GM23338 (cell line): ENCODE measurements around the gene ARHGEF1. TPM values are rescaled to one million over a fixed set of nuclear protein-coding genes. Genes with fewer than 3 reads are reported as not detected.
A peak's percentile ranks its signal among the peaks of the same experiment; 100 is the strongest.

Source experiments
- ATAC-seq: fragments of 200-7000 bp; cut with Tn5 transposase; 3 replicates; pipeline ENCODE4 v1.9.1; 2020
- DNase-seq: peaks from one replicate; pipeline ENCODE4 v3.0.0-alpha.2; 2015; ENCODE audit warnings: low spot score
- H2AFZ ChIP-seq: fragments of 200-600 bp; sonication (generic); 2 replicates; pipeline ENCODE4 v1.8.0; 2016; ENCODE audit warnings: antibody characterized with exemption, mild to moderate bottlenecking, moderate library complexity
- H3F3A ChIP-seq: fragments of 200-600 bp; sonication (generic); replicated peaks from 2 replicates; pipeline ENCODE4 v1.8.0; 2017; ENCODE audit warnings: antibody characterized with exemption, mixed run types, low read depth
- H3K27ac ChIP-seq: fragments of 200-600 bp; sonication (generic); 2 replicates; pipeline ENCODE4 v1.6.1; 2016; ENCODE audit warnings: low read depth
- H3K27me3 ChIP-seq: fragments of 200-600 bp; sonication (generic); 2 replicates; pipeline ENCODE4 v1.8.0; 2016; ENCODE audit warnings: mild to moderate bottlenecking, mixed run types, moderate library complexity; ENCODE audit not compliant: insufficient read depth
- H3K36me3 ChIP-seq: fragments of 200-600 bp; sonication (generic); 2 replicates; pipeline ENCODE4 v1.8.0; 2016; ENCODE audit warnings: mild to moderate bottlenecking; ENCODE audit not compliant: insufficient read depth
- H3K4me1 ChIP-seq: fragments of 200-600 bp; sonication (generic); 2 replicates; pipeline ENCODE4 v1.8.0; 2016; ENCODE audit warnings: mild to moderate bottlenecking, moderate library complexity; ENCODE audit not compliant: insufficient read depth
- H3K4me2 ChIP-seq: fragments of 200-600 bp; sonication (generic); 2 replicates; pipeline ENCODE4 v1.7.1; 2017; ENCODE audit warnings: mixed run types
- H3K4me3 ChIP-seq: fragments of 200-600 bp; sonication (generic); 2 replicates; pipeline ENCODE4 v1.6.1; 2016; ENCODE audit warnings: mixed run types
- H3K79me2 ChIP-seq: fragments of 200-600 bp; sonication (generic); replicated peaks from 2 replicates; pipeline ENCODE4 v1.8.0; 2017; ENCODE audit warnings: mild to moderate bottlenecking; ENCODE audit not compliant: insufficient read depth
- H3K9me2 ChIP-seq: fragments of 200-600 bp; sonication (generic); 2 replicates; pipeline ENCODE4 v1.8.0; 2017; ENCODE audit not compliant: insufficient read depth
- H4K20me1 ChIP-seq: fragments of 200-600 bp; sonication (generic); replicated peaks from 2 replicates; pipeline ENCODE4 v1.8.0; 2017; ENCODE audit warnings: mild to moderate bottlenecking; ENCODE audit not compliant: insufficient read depth
- H3K27ac Mint-ChIP-seq: 2 replicates; pipeline ENCODE4 v1.8.0; 2020; ENCODE audit warnings: inconsistent platforms, mild to moderate bottlenecking, moderate library complexity, mixed read lengths
- H3K27me3 Mint-ChIP-seq: 3 replicates; pipeline ENCODE4 v1.8.0; 2022; ENCODE audit warnings: low read depth, mild to moderate bottlenecking, moderate library complexity, mixed read lengths, inconsistent platforms; ENCODE audit not compliant: insufficient read depth, poor library complexity
- H3K36me3 Mint-ChIP-seq: 3 replicates; pipeline ENCODE4 v1.8.0; 2021; ENCODE audit warnings: low read depth, mild to moderate bottlenecking, inconsistent platforms, moderate library complexity, mixed read lengths
- H3K4me1 Mint-ChIP-seq: 3 replicates; pipeline ENCODE4 v1.8.0; 2020; ENCODE audit warnings: mild to moderate bottlenecking, inconsistent platforms, mixed read lengths
- H3K4me3 Mint-ChIP-seq: 3 replicates; pipeline ENCODE4 v1.8.0; 2021; ENCODE audit warnings: moderate library complexity, mild to moderate bottlenecking, inconsistent platforms, mixed read lengths
- H3K9me3 Mint-ChIP-seq: 3 replicates; pipeline ENCODE4 v1.8.0; 2020; ENCODE audit warnings: moderate library complexity, mild to moderate bottlenecking, inconsistent platforms, mixed read lengths
- CREB1 ChIP-seq: fragments of 250-450 bp; sonication (Bioruptor Pico); IDR thresholded peaks from 2 replicates; pipeline ENCODE4 v1.5.0; 2020; ENCODE audit warnings: low read depth, mild to moderate bottlenecking, moderate library complexity
- ETS1 ChIP-seq: IDR thresholded peaks from 2 replicates; pipeline ENCODE4 v1.6.1; 2016; ENCODE audit warnings: antibody characterized with exemption
- EZH2 ChIP-seq: fragments of 200-600 bp; sonication (generic); IDR thresholded peaks from one replicate; pipeline ENCODE4 v1.8.0; 2017; ENCODE audit warnings: antibody characterized with exemption, mild to moderate bottlenecking, low read depth; ENCODE audit not compliant: unreplicated experiment
- EZH2phosphoT487 ChIP-seq: fragments of 200-600 bp; sonication (generic); IDR thresholded peaks from one replicate; pipeline ENCODE4 v1.8.1; 2018; ENCODE audit warnings: antibody characterized with exemption; ENCODE audit not compliant: unreplicated experiment
- JUNB ChIP-seq: IDR thresholded peaks from one replicate; pipeline ENCODE4 v1.6.1; 2016; ENCODE audit warnings: antibody characterized with exemption; ENCODE audit not compliant: unreplicated experiment
- NANOG ChIP-seq: IDR thresholded peaks from 2 replicates; pipeline ENCODE4 v1.6.1; 2016; ENCODE audit warnings: antibody characterized with exemption, borderline replicate concordance
- POLR2AphosphoS5 ChIP-seq: IDR thresholded peaks from 2 replicates; pipeline ENCODE4 v1.6.1; 2016; ENCODE audit warnings: antibody characterized with exemption, low read depth
- STAT1 ChIP-seq: IDR thresholded peaks from one replicate; pipeline ENCODE4 v1.6.1; 2016; ENCODE audit warnings: antibody characterized with exemption; ENCODE audit not compliant: unreplicated experiment
- ZNF114 ChIP-seq: fragments of 250-450 bp; sonication (Bioruptor Pico); IDR thresholded peaks from 2 replicates; pipeline ENCODE4 v1.5.0; 2020; ENCODE audit warnings: mild to moderate bottlenecking, moderate library complexity
- ZNF331 ChIP-seq: fragments of 250-450 bp; sonication (Bioruptor Pico); IDR thresholded peaks from 2 replicates; pipeline ENCODE4 v1.5.0; 2020; ENCODE audit warnings: low read depth, mild to moderate bottlenecking, moderate library complexity
- ZNF462 ChIP-seq: fragments of 250-450 bp; sonication (Bioruptor Pico); IDR thresholded peaks from 2 replicates; pipeline ENCODE4 v1.5.0; 2020; ENCODE audit warnings: mild to moderate bottlenecking, moderate library complexity
- polyA plus RNA-seq: library from polyadenylated mRNA; unstranded; fragments of >200 nt; fragmentation: Nextera tagmentation; extraction: Ambion mirVana; gene quantifications from 2 replicates; pipeline ENCODE4 v1.2.1, GENCODE V29; 2016
- total RNA-seq: library from RNA; depleted of rRNA; stranded (reverse); fragments of >200 nt; shearing (Covaris generic); gene quantifications from 2 replicates; pipeline ENCODE4 v1.2.3, GENCODE V29; 2014
- TF ChIP-seq, protein P1 (sequence below): IDR thresholded peaks from one replicate; pipeline ENCODE4 v1.6.1; 2018; ENCODE audit warnings: antibody characterized with exemption; ENCODE audit not compliant: unreplicated experiment
- TF ChIP-seq, protein P2 (sequence below), 2 experiments: fragments of 200-600 bp in 1 of 2; sonication (generic) in 1 of 2; conservative IDR thresholded peaks; 2 replicates each; pipeline versions ENCODE4 v1.5.1 to v1.6.1; 2016 to 2017; ENCODE audit warnings: antibody characterized with exemption in 2 of 2, low read depth in 2 of 2, mild to moderate bottlenecking in 2 of 2, moderate library complexity in 1 of 2

ARHGEF1 gene
- total and polyA plus RNA-seq, 2 experiments from 2014 or later, result 41.3 to 44.7 TPM

GRCh38 chr19:41915776-41916414 lies 32.9 kb downstream of the ARHGEF1 start:
- ATAC-seq, result no peak
- no peaks in the 10 kb centered on the region; the same call in 1 of the 2 replicates for H4K20me1 ChIP-seq
- no peak overlapping the region for H3K4me3 ChIP-seq
- Mint-ChIP-seq H3K27ac (no peak overlapping the region), H3K9me3 (0 out of 3 replicates have a peak, but pooled peaks cover 3% of the 10 kb centered on the region), H3K4me3 (no peak overlapping the region), H3K4me1 (peaks cover 8% of the 10 kb centered on the region), H3K27me3 (peaks cover 36% of the 10 kb centered on the region), H3K36me3 (no peaks in the 10 kb centered on the region; the same call in 2 of the 3 replicates)
- H3K36me3 ChIP-seq, result no peaks in the 10 kb centered on the region
- no peak overlapping the region for H3K27ac ChIP-seq
- H2AFZ ChIP-seq, result no peak overlapping the region
- no peak for DNase-seq
- peaks cover 100% of the 10 kb centered on the region for H3K27me3 ChIP-seq
- H3K9me2 ChIP-seq, result no peaks in the 10 kb centered on the region
- H3K79me2 ChIP-seq, result no peaks in the 10 kb centered on the region
- peak overlapping the region; percentile 74; the same call in 1 of the 2 replicates for H3K4me2 ChIP-seq
- H3K4me1 ChIP-seq, result peaks cover 5% of the 10 kb centered on the region; the same call in 1 of the 2 replicates
- peaks cover 8% of the 10 kb centered on the region; the same call in 1 of the 2 replicates for H3F3A ChIP-seq
- TF ChIP-seq JUNB (no peak), NANOG (no peak), EZH2 (no peak), CREB1 (CRISPR knock-in tag) (no peak), ZNF331 (CRISPR knock-in tag) (no peak), ZNF462 (CRISPR knock-in tag) (no peak), EZH2phosphoT487 (no peak), ETS1 (no peak), ZNF114 (CRISPR knock-in tag) (no peak), POLR2AphosphoS5 (no peak), STAT1 (no peak)
- TF ChIP-seq, protein P1, sequence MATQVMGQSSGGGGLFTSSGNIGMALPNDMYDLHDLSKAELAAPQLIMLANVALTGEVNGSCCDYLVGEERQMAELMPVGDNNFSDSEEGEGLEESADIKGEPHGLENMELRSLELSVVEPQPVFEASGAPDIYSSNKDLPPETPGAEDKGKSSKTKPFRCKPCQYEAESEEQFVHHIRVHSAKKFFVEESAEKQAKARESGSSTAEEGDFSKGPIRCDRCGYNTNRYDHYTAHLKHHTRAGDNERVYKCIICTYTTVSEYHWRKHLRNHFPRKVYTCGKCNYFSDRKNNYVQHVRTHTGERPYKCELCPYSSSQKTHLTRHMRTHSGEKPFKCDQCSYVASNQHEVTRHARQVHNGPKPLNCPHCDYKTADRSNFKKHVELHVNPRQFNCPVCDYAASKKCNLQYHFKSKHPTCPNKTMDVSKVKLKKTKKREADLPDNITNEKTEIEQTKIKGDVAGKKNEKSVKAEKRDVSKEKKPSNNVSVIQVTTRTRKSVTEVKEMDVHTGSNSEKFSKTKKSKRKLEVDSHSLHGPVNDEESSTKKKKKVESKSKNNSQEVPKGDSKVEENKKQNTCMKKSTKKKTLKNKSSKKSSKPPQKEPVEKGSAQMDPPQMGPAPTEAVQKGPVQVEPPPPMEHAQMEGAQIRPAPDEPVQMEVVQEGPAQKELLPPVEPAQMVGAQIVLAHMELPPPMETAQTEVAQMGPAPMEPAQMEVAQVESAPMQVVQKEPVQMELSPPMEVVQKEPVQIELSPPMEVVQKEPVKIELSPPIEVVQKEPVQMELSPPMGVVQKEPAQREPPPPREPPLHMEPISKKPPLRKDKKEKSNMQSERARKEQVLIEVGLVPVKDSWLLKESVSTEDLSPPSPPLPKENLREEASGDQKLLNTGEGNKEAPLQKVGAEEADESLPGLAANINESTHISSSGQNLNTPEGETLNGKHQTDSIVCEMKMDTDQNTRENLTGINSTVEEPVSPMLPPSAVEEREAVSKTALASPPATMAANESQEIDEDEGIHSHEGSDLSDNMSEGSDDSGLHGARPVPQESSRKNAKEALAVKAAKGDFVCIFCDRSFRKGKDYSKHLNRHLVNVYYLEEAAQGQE, result no peak
- TF ChIP-seq, protein P2, sequence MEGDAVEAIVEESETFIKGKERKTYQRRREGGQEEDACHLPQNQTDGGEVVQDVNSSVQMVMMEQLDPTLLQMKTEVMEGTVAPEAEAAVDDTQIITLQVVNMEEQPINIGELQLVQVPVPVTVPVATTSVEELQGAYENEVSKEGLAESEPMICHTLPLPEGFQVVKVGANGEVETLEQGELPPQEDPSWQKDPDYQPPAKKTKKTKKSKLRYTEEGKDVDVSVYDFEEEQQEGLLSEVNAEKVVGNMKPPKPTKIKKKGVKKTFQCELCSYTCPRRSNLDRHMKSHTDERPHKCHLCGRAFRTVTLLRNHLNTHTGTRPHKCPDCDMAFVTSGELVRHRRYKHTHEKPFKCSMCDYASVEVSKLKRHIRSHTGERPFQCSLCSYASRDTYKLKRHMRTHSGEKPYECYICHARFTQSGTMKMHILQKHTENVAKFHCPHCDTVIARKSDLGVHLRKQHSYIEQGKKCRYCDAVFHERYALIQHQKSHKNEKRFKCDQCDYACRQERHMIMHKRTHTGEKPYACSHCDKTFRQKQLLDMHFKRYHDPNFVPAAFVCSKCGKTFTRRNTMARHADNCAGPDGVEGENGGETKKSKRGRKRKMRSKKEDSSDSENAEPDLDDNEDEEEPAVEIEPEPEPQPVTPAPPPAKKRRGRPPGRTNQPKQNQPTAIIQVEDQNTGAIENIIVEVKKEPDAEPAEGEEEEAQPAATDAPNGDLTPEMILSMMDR (conservative IDR thresholded peaks at IDR 0.05; ENCODE audit: low read depth in 2 of 2), result no peak
